ENCODE measurements around the gene EVX2.

GRCh38 chr2:176106581-176107539 lies 23.1 kb upstream of the EVX2 start, which contains the start of gene HOXD11:
- TF ChIP-seq SMC3 (conservative IDR thresholded peaks at IDR 0.05; ENCODE audit: insufficient read depth, low read depth, low read length) (no peak), CTCF (IDR thresholded peaks at IDR 0.05 in 2 of 3, conservative IDR thresholded peaks at IDR 0.05 in 1 of 3; ENCODE audit: insufficient read depth in 2 of 3, low read depth in 1 of 3, low read length in 3 of 3) (no peak), SRSF9 (IDR thresholded peaks at IDR 0.05; ENCODE audit: borderline replicate concordance, low read depth, low read length) (no peak)
